Spleen (tissue), 7 donors: ENCODE measurements around the gene SLC8A3.

Source experiments
- CTCF ChIP-seq, 11 experiments: fragments of 200-600 bp in 7 of 11; fragments of 450-650 bp in 4 of 11; sonication (generic) in 4 of 11; IDR thresholded peaks in 8 of 11; conservative IDR thresholded peaks in 3 of 11; 1 replicate in 7 of 11; 2 replicates in 4 of 11; pipeline versions ENCODE4 v1.4.0 to v1.8.0; 2016 to 2021; ENCODE audit warnings: antibody characterized with exemption in 11 of 11, inconsistent platforms in 4 of 11, mild to moderate bottlenecking in 1 of 11
- POLR2A ChIP-seq, 3 donors: fragments of 450-650 bp; IDR thresholded peaks; one replicate each; pipeline ENCODE4 v1.5.1; 2017; ENCODE audit warnings: antibody characterized with exemption in 3 of 3, mild to moderate bottlenecking in 1 of 3
- donor health status: DM: no; HTN: no; CAD: no; lungs with moderate emphysema.
- donor health status: DM: no; HTN: no; CAD: no.
- donor health status: DM: no; HTN: no; CAD: no.

- TF ChIP-seq POLR2A (IDR thresholded peaks at IDR 0.05) (no peak), CTCF (IDR thresholded peaks at IDR 0.05 in 8 of 11, conservative IDR thresholded peaks at IDR 0.05 in 3 of 11) (no peak)
Measured at GRCh38 chr14:70064136-70064865, 124.5 kb downstream of the SLC8A3 start.
